8988T (cell line): ENCODE results near the gene SNX13.
"Not testable (repeated sequence)": the region's sequence is repeated elsewhere in the genome, so short reads cannot be mapped to it uniquely, and the experiment has no call there.

Experiments used
- DNase-seq: peaks from one replicate; pipeline ENCODE4 v3.0.0; 2011

The SNX13 gene

GRCh38 chr7:17844022-17844421 is 96.3 kb downstream of the SNX13 start:
- DNase-seq, result no peak

GRCh38 chr7:17843041-17843440 is 97.3 kb downstream of the SNX13 start:
- DNase-seq, result no peak

GRCh38 chr7:17832820-17833355 is 107.4 kb downstream of the SNX13 start:
- DNase-seq, result no peak

GRCh38 chr7:17832242-17832641 is 108.1 kb downstream of the SNX13 start:
- DNase-seq, result no peak

GRCh38 chr7:17830206-17830605 is 110.1 kb downstream of the SNX13 start:
- DNase-seq, result no peak

- no peak for DNase-seq
Measured at GRCh38 chr7:17829001-17829400, 111.3 kb downstream of the SNX13 start.

- no peak for DNase-seq
Measured at GRCh38 chr7:17822547-17823173, 117.6 kb downstream of the SNX13 start.

GRCh38 chr7:17816903-17817302 is 123.4 kb downstream of the SNX13 start:
- DNase-seq, result no peak

- no peak for DNase-seq
Measured at GRCh38 chr7:17815318-17815717, 125.0 kb downstream of the SNX13 start.

GRCh38 chr7:17814058-17814457 is 126.2 kb downstream of the SNX13 start:
- DNase-seq, result no peak

GRCh38 chr7:17809215-17809614 is 131.1 kb downstream of the SNX13 start:
- DNase-seq, result not testable (repeated sequence)

- DNase-seq, result no peak
Measured at GRCh38 chr7:17807242-17807641, 133.1 kb downstream of the SNX13 start.

- DNase-seq, result no peak
Measured at GRCh38 chr7:17806631-17807030, 133.7 kb downstream of the SNX13 start.

- no peak for DNase-seq
Measured at GRCh38 chr7:17802056-17802455, 138.2 kb downstream of the SNX13 start.

- DNase-seq, result no peak
Measured at GRCh38 chr7:17792075-17792936, 148.0 kb downstream of the SNX13 start.

GRCh38 chr7:17787257-17787656 is 153.0 kb downstream of the SNX13 start:
- DNase-seq, result no peak

GRCh38 chr7:17786314-17786852 is 153.9 kb downstream of the SNX13 start:
- no peak for DNase-seq

- no peak for DNase-seq
Measured at GRCh38 chr7:17782216-17782549, 158.1 kb downstream of the SNX13 start.

GRCh38 chr7:17781491-17782215 is 158.6 kb downstream of the SNX13 start:
- no peak for DNase-seq

GRCh38 chr7:17779381-17779780 is 160.9 kb downstream of the SNX13 start:
- no peak for DNase-seq

GRCh38 chr7:17774716-17775288 is 165.5 kb downstream of the SNX13 start:
- no peak for DNase-seq

- DNase-seq, result no peak
Measured at GRCh38 chr7:17774248-17774647, 166.0 kb downstream of the SNX13 start.

- no peak for DNase-seq
Measured at GRCh38 chr7:17773289-17773626, 167.0 kb downstream of the SNX13 start.
